ENCODE results near the gene FYN. TPM values are rescaled to one million over a fixed set of nuclear protein-coding genes. Genes with fewer than 3 reads are reported as not detected.

The FYN gene
- total and polyA plus RNA-seq, 10 of the 15 experiments (the other 5 are each of a cell fraction or from before 2014, with no cell fraction given) = 51.4 to 247 (median 138) TPM

DNA sequence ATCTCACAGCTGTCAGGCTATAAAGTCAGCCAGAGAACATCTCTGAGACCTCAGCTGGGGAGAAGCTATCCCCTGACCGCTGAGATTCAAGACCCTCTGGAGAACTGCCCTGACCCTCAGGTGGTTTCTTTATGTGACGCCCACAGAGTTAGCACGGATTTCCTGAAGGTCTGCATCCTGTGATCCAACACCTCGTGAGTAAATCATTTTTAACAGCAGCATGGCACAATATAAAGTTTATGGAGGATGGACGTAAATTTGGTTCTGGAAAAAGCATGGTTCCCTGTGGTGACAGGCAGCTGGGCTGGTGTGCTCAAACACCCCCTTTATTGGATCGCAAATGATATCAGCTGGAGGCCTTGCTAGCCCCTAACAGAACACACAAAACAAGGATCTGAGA, 242.2 kb downstream of the FYN start:
- ATAC-seq = no peak
- in situ Hi-C loops (cut with MboI) = no loop called here
- Histone ChIP-seq H3K4me1 (ENCODE audit: control insufficient read depth, insufficient read depth, low read length) (no peaks in the 10 kb centered on the region), H3K4me2 (ENCODE audit: control insufficient read depth, insufficient read depth) (no peak overlapping the region), H3K79me2 (ENCODE audit: control insufficient read depth, insufficient read depth, low read length) (no peaks in the 10 kb centered on the region), H3K27ac (ENCODE audit: control insufficient read depth, insufficient read depth) (no peak overlapping the region), H3K36me3 (ENCODE audit: control insufficient read depth in 2 of 2, insufficient read depth in 2 of 2, low read length in 1 of 2) (no peaks in the 10 kb centered on the region), H3K9ac (ENCODE audit: control insufficient read depth, insufficient read depth, low read length) (no peak overlapping the region), H2AFZ (ENCODE audit: control insufficient read depth, low read depth, low read length) (no peak overlapping the region), H3K9me3 (replicated peaks; ENCODE audit: control insufficient read depth, insufficient read depth, low read length) (no peaks in the 10 kb centered on the region; the same call in 2 of the 3 replicates), H3K4me3 (no peak overlapping the region), H3K27me3 (replicated peaks in 1 of 2; ENCODE audit: control insufficient read depth in 2 of 2, insufficient read depth in 2 of 2, low read length in 1 of 2) (0 out of 4 replicates have a peak, but pooled peaks cover 0 to 4% of the 10 kb centered on the region in 2 experiments), H4K20me1 (ENCODE audit: control insufficient read depth, insufficient read depth) (no peaks in the 10 kb centered on the region)
- FAIRE-seq = no peak
- 21% methylated on average over 6 of the region's 6 CpGs for WGBS (ENCODE audit: insufficient coverage, insufficient replicate concordance, low lambda C conversion rate, missing lambda C conversion rate)
- no TSS peak for BruUV-seq (replicated peaks)
- DNase-seq (ENCODE audit: low read depth, low spot score) = no peak
- intact Hi-C loops (cut with micrococcal nuclease; ENCODE audit: unreplicated experiment) = no loop called here
- SMC1A ChIA-PET (ENCODE audit: uncharacterized antibody, unreplicated experiment) = no interaction called here
- CTCF ChIA-PET = interaction anchor here (2.2 kb wide), 1 partner anchor 10 kb away, joined by 6 read pairs; no protein-coding TSS in a partner anchor
- POLR2A ChIA-PET = no interaction called here
- RAD21 ChIA-PET (ENCODE audit: unreplicated experiment) = no interaction called here
- TF ChIP-seq MEF2B (IDR thresholded peaks at IDR 0.05; ENCODE audit: partially characterized antibody, poor library complexity, severe bottlenecking) (no peak), EZH2 (IDR thresholded peaks at IDR 0.05; ENCODE audit: borderline replicate concordance, control insufficient read depth, low read depth, low read length) (no peak), YBX1 (IDR thresholded peaks at IDR 0.05) (no peak), BHLHE40 (IDR thresholded peaks at IDR 0.05; ENCODE audit: borderline replicate concordance in 1 of 2, low read depth in 2 of 2, low read length in 1 of 2) (no peak), RB1 (IDR thresholded peaks at IDR 0.05; ENCODE audit: borderline replicate concordance) (no peak), ETV6 (conservative IDR thresholded peaks at IDR 0.05 in 1 of 2, IDR thresholded peaks at IDR 0.05 in 1 of 2; ENCODE audit: borderline replicate concordance in 1 of 2, low read depth in 1 of 2) (no peak)
- TF ChIP-seq, protein P1, sequence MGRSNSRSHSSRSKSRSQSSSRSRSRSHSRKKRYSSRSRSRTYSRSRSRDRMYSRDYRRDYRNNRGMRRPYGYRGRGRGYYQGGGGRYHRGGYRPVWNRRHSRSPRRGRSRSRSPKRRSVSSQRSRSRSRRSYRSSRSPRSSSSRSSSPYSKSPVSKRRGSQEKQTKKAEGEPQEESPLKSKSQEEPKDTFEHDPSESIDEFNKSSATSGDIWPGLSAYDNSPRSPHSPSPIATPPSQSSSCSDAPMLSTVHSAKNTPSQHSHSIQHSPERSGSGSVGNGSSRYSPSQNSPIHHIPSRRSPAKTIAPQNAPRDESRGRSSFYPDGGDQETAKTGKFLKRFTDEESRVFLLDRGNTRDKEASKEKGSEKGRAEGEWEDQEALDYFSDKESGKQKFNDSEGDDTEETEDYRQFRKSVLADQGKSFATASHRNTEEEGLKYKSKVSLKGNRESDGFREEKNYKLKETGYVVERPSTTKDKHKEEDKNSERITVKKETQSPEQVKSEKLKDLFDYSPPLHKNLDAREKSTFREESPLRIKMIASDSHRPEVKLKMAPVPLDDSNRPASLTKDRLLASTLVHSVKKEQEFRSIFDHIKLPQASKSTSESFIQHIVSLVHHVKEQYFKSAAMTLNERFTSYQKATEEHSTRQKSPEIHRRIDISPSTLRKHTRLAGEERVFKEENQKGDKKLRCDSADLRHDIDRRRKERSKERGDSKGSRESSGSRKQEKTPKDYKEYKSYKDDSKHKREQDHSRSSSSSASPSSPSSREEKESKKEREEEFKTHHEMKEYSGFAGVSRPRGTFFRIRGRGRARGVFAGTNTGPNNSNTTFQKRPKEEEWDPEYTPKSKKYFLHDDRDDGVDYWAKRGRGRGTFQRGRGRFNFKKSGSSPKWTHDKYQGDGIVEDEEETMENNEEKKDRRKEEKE (IDR thresholded peaks at IDR 0.05) = no peak
- TF ChIP-seq, protein P2, sequence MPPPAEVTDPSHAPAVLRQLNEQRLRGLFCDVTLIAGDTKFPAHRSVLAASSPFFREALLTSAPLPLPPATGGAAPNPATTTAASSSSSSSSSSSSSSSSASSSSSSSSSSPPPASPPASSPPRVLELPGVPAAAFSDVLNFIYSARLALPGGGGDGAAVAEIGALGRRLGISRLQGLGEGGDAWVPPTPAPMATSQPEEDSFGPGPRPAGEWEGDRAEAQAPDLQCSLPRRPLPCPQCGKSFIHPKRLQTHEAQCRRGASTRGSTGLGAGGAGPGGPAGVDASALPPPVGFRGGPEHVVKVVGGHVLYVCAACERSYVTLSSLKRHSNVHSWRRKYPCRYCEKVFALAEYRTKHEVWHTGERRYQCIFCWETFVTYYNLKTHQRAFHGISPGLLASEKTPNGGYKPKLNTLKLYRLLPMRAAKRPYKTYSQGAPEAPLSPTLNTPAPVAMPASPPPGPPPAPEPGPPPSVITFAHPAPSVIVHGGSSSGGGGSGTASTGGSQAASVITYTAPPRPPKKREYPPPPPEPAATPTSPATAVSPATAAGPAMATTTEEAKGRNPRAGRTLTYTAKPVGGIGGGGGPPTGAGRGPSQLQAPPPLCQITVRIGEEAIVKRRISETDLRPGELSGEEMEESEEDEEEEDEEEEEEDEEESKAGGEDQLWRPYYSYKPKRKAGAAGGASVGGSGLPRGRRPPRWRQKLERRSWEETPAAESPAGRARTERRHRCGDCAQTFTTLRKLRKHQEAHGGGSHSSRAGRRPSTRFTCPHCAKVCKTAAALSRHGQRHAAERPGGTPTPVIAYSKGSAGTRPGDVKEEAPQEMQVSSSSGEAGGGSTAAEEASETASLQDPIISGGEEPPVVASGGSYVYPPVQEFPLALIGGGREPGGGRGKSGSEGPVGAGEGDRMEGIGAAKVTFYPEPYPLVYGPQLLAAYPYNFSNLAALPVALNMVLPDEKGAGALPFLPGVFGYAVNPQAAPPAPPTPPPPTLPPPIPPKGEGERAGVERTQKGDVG (CRISPR knock-in tag; IDR thresholded peaks at IDR 0.05) = no peak
- TF ChIP-seq, protein P3, sequence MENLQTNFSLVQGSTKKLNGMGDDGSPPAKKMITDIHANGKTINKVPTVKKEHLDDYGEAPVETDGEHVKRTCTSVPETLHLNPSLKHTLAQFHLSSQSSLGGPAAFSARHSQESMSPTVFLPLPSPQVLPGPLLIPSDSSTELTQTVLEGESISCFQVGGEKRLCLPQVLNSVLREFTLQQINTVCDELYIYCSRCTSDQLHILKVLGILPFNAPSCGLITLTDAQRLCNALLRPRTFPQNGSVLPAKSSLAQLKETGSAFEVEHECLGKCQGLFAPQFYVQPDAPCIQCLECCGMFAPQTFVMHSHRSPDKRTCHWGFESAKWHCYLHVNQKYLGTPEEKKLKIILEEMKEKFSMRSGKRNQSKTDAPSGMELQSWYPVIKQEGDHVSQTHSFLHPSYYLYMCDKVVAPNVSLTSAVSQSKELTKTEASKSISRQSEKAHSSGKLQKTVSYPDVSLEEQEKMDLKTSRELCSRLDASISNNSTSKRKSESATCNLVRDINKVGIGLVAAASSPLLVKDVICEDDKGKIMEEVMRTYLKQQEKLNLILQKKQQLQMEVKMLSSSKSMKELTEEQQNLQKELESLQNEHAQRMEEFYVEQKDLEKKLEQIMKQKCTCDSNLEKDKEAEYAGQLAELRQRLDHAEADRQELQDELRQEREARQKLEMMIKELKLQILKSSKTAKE (IDR thresholded peaks at IDR 0.05; ENCODE audit: low read depth, poor library complexity, severe bottlenecking) = no peak
- TF ChIP-seq, protein P4, sequence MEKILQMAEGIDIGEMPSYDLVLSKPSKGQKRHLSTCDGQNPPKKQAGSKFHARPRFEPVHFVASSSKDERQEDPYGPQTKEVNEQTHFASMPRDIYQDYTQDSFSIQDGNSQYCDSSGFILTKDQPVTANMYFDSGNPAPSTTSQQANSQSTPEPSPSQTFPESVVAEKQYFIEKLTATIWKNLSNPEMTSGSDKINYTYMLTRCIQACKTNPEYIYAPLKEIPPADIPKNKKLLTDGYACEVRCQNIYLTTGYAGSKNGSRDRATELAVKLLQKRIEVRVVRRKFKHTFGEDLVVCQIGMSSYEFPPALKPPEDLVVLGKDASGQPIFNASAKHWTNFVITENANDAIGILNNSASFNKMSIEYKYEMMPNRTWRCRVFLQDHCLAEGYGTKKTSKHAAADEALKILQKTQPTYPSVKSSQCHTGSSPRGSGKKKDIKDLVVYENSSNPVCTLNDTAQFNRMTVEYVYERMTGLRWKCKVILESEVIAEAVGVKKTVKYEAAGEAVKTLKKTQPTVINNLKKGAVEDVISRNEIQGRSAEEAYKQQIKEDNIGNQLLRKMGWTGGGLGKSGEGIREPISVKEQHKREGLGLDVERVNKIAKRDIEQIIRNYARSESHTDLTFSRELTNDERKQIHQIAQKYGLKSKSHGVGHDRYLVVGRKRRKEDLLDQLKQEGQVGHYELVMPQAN (conservative IDR thresholded peaks at IDR 0.05) = no peak
